ENCODE results near the gene RALGPS1. TPM values are rescaled to one million over a fixed set of nuclear protein-coding genes. Genes with fewer than 3 reads are reported as not detected.

Gene RALGPS1
- total and polyA plus RNA-seq, 7 donors = 6.6 to 18.6 (median 11.4) TPM

DNA sequence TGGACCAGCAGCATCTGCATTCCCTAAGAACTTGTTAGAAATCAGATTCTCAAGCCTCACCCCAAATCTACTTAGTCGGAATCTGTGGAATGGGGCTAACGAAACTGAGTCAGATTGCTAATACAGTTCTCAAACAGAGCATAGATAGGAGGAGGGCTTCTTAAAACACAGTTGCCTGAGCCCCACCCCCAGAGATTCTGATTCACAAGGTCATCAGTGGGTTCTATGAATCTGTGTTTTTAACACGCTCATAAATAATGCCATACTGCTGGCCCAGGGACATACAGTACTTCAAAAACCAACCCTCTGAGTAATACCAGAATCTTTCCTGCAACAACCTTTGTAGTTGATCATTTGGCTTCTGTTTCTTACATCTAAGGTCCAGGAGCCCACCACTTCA lies 317.1 kb downstream of the RALGPS1 start:
- Histone ChIP-seq H3K9me3 (no peaks in the 10 kb centered on the region), H3K36me3 (no peaks in the 10 kb centered on the region), H3K4me3 (no peak overlapping the region), H3K27ac (no peak overlapping the region), H3K4me1 (peaks cover 0 to 10% (median 3%) of the 10 kb centered on the region in 4 donors), H3K27me3 (no peaks in the 10 kb centered on the region)
- WGBS, 2 donors = 93 to 96% methylated on average over 3 of the region's 3 CpGs
- DNase-seq = no peak
- TF ChIP-seq, protein P1, sequence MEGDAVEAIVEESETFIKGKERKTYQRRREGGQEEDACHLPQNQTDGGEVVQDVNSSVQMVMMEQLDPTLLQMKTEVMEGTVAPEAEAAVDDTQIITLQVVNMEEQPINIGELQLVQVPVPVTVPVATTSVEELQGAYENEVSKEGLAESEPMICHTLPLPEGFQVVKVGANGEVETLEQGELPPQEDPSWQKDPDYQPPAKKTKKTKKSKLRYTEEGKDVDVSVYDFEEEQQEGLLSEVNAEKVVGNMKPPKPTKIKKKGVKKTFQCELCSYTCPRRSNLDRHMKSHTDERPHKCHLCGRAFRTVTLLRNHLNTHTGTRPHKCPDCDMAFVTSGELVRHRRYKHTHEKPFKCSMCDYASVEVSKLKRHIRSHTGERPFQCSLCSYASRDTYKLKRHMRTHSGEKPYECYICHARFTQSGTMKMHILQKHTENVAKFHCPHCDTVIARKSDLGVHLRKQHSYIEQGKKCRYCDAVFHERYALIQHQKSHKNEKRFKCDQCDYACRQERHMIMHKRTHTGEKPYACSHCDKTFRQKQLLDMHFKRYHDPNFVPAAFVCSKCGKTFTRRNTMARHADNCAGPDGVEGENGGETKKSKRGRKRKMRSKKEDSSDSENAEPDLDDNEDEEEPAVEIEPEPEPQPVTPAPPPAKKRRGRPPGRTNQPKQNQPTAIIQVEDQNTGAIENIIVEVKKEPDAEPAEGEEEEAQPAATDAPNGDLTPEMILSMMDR (IDR thresholded peaks at IDR 0.05) = no peak
- TF ChIP-seq EP300 (IDR thresholded peaks at IDR 0.05) (no peak), POLR2A (IDR thresholded peaks at IDR 0.05) (no peak), POLR2AphosphoS5 (IDR thresholded peaks at IDR 0.05) (no peak)
- intact Hi-C loops (cut with DNase I) = no loop called here

DNA sequence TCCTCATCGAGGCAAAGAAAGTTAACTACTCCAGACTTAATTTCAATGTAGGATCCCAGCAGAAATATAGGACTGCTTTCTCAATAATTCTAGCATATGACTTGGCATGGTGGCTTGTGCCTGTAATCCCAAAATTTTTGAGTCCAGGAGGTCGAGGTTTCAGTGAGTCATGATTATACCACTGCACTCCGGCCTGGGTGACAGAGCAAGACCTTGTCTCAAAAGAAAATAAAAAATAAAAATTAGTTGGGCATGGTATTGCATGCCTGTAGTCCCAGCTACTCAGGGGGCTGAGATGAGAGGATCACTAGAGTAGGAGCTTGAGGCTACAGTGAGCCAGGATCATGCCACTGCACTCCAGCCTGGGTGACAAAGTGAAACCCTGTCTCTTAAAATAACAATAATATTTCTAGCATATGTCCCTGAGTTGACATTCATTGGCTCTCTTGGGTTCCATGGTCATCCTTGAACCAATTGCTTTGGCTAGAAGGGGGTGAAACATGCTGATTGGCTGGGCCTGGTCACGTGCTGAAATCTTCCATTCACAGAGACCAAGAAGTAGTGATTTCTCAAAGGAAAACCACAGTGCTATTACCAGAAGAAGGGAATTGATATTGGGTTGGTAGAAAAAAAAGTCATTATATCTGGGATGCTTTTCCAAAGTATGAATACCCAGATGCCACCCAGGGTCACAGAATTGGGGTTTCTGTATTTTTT lies 318.4 kb downstream of the RALGPS1 start:
- Histone ChIP-seq H3K36me3 (no peaks in the 10 kb centered on the region), H3K9me3 (no peaks in the 10 kb centered on the region), H3K27ac (peak overlapping the region in 1 of 4 donors; percentile 53), H3K4me3 (no peak overlapping the region), H3K27me3 (no peaks in the 10 kb centered on the region), H3K4me1 (peaks cover 0 to 10% (median 3%) of the 10 kb centered on the region in 4 donors)
- no peak for DNase-seq
- TF ChIP-seq, protein P1 (IDR thresholded peaks at IDR 0.05) = no peak
- TF ChIP-seq POLR2A (IDR thresholded peaks at IDR 0.05) (no peak), POLR2AphosphoS5 (IDR thresholded peaks at IDR 0.05) (no peak), EP300 (IDR thresholded peaks at IDR 0.05) (no peak)
- WGBS, 2 donors = 90 to 92% methylated on average over 4 of the region's 4 CpGs
- intact Hi-C loops (cut with DNase I) = no loop called here

DNA sequence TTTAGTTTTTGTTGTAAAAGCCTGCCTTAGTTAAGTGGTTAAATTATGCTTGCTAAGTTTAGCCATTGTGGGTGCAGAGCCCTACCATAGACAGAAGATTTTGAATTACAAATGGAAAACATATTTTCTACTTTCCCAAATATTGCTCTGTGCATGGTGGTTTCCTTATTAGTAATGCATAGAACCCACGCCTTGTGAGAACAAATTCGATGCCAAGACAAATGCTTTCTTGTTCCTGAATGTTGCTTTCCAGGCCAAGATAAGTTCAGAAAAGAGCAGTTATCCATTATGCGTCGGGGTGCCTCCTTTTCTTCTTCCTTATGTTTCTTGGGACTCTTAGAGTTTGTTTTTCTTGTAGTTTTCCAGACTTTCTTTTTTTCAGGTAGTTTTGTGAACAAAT lies 319.0 kb downstream of the RALGPS1 start:
- H3K4me1 ChIP-seq = peaks cover 0 to 10% (median 3%) of the 10 kb centered on the region in 4 donors
- TF ChIP-seq, protein P1 (IDR thresholded peaks at IDR 0.05) = no peak
- TF ChIP-seq EP300 (IDR thresholded peaks at IDR 0.05) (no peak), POLR2A (IDR thresholded peaks at IDR 0.05) (no peak), POLR2AphosphoS5 (IDR thresholded peaks at IDR 0.05) (no peak)

DNA sequence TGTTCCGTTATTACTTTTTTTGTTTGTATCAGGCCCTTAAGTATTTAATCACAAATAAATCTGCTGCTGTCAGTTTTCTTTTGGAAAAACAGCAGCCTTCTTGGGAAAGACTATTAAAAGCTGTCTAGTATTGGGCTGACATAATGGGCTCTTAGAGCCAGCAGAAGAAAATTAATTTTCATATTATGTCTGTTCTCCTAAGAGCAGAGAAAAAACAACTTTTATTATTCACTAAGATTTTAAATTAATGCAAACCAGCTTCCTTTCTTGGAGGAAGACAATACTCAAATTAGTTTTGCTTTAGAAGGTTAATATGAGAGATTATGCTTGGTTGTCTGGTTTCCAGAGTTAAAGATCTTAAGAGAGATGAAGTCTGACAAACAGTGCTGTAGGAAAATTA lies 319.4 kb downstream of the RALGPS1 start:
- no peak for TF ChIP-seq POLR2AphosphoS5 (IDR thresholded peaks at IDR 0.05)
- TF ChIP-seq POLR2A (IDR thresholded peaks at IDR 0.05) = no peak
- TF ChIP-seq, protein P1 (IDR thresholded peaks at IDR 0.05) = no peak
- TF ChIP-seq EP300 (IDR thresholded peaks at IDR 0.05) = no peak
- no peaks in the 10 kb centered on the region for H3K9me3 ChIP-seq
- no peaks in the 10 kb centered on the region for H3K36me3 ChIP-seq
- WGBS, 2 donors = 85 to 88% methylated on average over 1 of the region's 1 CpG
- no peak for DNase-seq
- no peak overlapping the region for H3K4me3 ChIP-seq
- intact Hi-C loops (cut with DNase I) = no loop called here
- no peaks in the 10 kb centered on the region for H3K27me3 ChIP-seq
- peaks cover 0 to 10% (median 3%) of the 10 kb centered on the region in 4 donors for H3K4me1 ChIP-seq
- H3K27ac ChIP-seq = peak overlapping the region in 3 of 4 donors; percentile 19 to 53 (median 25)

More for the DNA sequence above, 319.0 kb downstream of the RALGPS1 start:
- intact Hi-C loops (cut with DNase I) = no loop called here
- Histone ChIP-seq H3K36me3 (no peaks in the 10 kb centered on the region), H3K9me3 (no peaks in the 10 kb centered on the region), H3K4me3 (no peak overlapping the region), H3K27ac (peak overlapping the region in 3 of 4 donors; percentile 19 to 53 (median 25)), H3K27me3 (no peaks in the 10 kb centered on the region)
- no peak for DNase-seq
- 77 to 81% methylated on average over 4 of the region's 4 CpGs for WGBS, 2 donors

Data from sigmoid colon (tissue), 7 donors.